Activated B cell treated with CpG ODN at 0.5 μM for 24 hours (primary cell): ENCODE measurements around the gene S1PR5. TPM values are rescaled to one million over a fixed set of nuclear protein-coding genes. Genes with fewer than 3 reads are reported as not detected.

Experiments used
- ATAC-seq: fragments of 200-7000 bp; cut with Tn5 transposase; one replicate; pipeline ENCODE4 v1.10.0; 2021; ENCODE audit warnings: low read depth, mild to moderate bottlenecking, moderate library complexity
- CTCF ChIA-PET: fragments of 350-600 bp; sonication (Branson Sonifier 250); formaldehyde crosslinking; loops from one replicate; lab custom pipeline; 2021; ENCODE audit warnings: antibody characterized with exemption; lab: Charles Lee
- POLR2A ChIA-PET: fragments of 350-600 bp; sonication (Branson Sonifier 250); formaldehyde crosslinking; loops from one replicate; lab custom pipeline; 2021; ENCODE audit warnings: antibody characterized with exemption; lab: Charles Lee
- DNase-seq: peaks from one replicate; pipeline ENCODE4 v3.0.0; 2022
- H3K27ac Mint-ChIP-seq: one replicate; pipeline ENCODE4 v1.8.0; 2020; ENCODE audit warnings: mixed read lengths
- H3K27me3 Mint-ChIP-seq: one replicate; pipeline ENCODE4 v1.8.0; 2021; ENCODE audit warnings: mixed read lengths
- H3K36me3 Mint-ChIP-seq: one replicate; pipeline ENCODE4 v1.8.0; 2021; ENCODE audit warnings: low read depth, mixed read lengths
- H3K4me1 Mint-ChIP-seq: one replicate; pipeline ENCODE4 v1.8.0; 2021; ENCODE audit warnings: mixed read lengths
- H3K4me3 Mint-ChIP-seq: one replicate; pipeline ENCODE4 v1.8.0; 2020; ENCODE audit warnings: mild to moderate bottlenecking, mixed read lengths
- H3K9me3 Mint-ChIP-seq: one replicate; pipeline ENCODE4 v1.8.0; 2020; ENCODE audit warnings: mixed read lengths
- intact Hi-C: fragments of 100-400 bp; cut with micrococcal nuclease; formaldehyde crosslinking; loops from one replicate; pipeline ENCODE4 v1.15.1; 2024
- total RNA-seq: library from RNA; stranded (reverse); gene quantifications from 2 replicates; pipeline ENCODE4 v1.2.3, GENCODE V29; 2022
- TF ChIP-seq, protein P1 (sequence below): fragments of 200-600 bp; IDR thresholded peaks from one replicate; pipeline ENCODE4 v1.8.0; 2022; ENCODE audit warnings: antibody characterized with exemption, mild to moderate bottlenecking

S1PR5 gene
- total RNA-seq, 1 donor from 2014 or later = not detected

DNA sequence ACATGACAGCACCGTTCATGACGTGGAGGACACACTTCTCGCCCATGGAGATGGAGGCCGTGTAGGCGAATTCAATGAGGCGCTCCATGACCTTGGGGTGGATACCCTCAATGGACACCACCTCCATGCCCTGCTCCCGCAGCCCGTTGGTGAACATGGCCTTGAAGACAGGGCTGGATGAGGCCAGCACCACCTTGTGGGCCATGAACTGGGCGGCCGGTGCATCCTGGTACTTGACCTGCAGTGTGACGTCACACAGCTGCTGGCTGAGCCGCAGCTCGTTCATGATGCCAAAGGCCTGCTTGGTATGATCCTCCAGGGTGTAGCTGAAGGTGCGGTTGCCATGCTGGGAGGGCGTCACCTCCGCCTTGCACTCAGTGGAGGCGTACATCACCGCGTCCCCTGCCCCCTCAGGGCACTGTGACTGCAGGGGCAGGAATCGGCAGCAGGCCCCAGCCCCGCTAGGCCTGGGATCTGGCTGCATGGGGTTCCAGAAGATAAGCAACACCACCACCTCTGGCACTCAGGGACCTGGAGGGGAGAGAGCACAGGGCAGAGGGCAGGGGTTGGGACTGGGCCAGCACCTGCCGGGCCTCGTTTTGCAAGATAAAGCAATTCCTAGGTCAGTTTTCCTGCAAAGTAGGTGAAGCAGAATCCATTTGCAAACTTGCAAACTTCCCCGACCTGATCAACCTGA is 17.5 kb downstream of the S1PR5 start:
- ChIA-PET CTCF (no interaction called here), POLR2A (interaction anchor here (0.7 to 0.8 kb wide), 3 partner anchors 10 to 104 kb away, joined by 5 to 10 read pairs (median 7); no protein-coding TSS in a partner anchor)
- Mint-ChIP-seq H3K4me1 (peaks cover 22% of the 10 kb centered on the region), H3K4me3 (no peak overlapping the region), H3K36me3 (peaks cover 29% of the 10 kb centered on the region), H3K9me3 (no peaks in the 10 kb centered on the region), H3K27ac (no peak overlapping the region), H3K27me3 (no peaks in the 10 kb centered on the region)
- intact Hi-C loops = loop anchor here (5.0 kb wide), 1 partner anchor 77 kb away; the partner anchor contains the start of gene PDE4A
- ATAC-seq = no peak
- DNase-seq = no peak
- TF ChIP-seq, protein P1, sequence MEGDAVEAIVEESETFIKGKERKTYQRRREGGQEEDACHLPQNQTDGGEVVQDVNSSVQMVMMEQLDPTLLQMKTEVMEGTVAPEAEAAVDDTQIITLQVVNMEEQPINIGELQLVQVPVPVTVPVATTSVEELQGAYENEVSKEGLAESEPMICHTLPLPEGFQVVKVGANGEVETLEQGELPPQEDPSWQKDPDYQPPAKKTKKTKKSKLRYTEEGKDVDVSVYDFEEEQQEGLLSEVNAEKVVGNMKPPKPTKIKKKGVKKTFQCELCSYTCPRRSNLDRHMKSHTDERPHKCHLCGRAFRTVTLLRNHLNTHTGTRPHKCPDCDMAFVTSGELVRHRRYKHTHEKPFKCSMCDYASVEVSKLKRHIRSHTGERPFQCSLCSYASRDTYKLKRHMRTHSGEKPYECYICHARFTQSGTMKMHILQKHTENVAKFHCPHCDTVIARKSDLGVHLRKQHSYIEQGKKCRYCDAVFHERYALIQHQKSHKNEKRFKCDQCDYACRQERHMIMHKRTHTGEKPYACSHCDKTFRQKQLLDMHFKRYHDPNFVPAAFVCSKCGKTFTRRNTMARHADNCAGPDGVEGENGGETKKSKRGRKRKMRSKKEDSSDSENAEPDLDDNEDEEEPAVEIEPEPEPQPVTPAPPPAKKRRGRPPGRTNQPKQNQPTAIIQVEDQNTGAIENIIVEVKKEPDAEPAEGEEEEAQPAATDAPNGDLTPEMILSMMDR = no peak

DNA sequence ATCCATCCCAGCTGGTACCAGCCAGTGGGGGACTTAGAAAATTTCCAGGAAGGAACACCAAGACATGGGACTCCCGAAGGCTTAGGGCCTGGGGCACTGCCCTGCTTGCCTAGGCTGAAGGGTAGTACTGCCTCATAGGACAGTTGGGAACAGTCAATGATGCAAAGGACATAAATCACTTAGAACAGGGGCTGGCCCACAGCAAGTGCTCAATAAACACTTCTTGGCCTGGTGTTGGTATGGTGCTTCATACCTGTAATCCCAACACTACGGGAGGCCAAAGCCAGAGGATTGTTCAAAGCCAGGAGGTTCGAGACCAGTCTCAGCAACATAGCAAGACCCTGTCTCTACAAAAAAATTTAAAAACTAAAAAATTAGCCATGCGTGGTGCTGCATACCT is 19.9 kb downstream of the S1PR5 start:
- Mint-ChIP-seq H3K27ac (no peak overlapping the region), H3K4me1 (peaks cover 19% of the 10 kb centered on the region), H3K9me3 (no peaks in the 10 kb centered on the region), H3K27me3 (no peaks in the 10 kb centered on the region), H3K36me3 (peaks cover 33% of the 10 kb centered on the region), H3K4me3 (no peak overlapping the region)
- TF ChIP-seq, protein P1 = no peak
- DNase-seq (no peak), ATAC-seq (no peak)
- POLR2A ChIA-PET = no interaction called here
- CTCF ChIA-PET = no interaction called here
- intact Hi-C loops = no loop called here

DNA sequence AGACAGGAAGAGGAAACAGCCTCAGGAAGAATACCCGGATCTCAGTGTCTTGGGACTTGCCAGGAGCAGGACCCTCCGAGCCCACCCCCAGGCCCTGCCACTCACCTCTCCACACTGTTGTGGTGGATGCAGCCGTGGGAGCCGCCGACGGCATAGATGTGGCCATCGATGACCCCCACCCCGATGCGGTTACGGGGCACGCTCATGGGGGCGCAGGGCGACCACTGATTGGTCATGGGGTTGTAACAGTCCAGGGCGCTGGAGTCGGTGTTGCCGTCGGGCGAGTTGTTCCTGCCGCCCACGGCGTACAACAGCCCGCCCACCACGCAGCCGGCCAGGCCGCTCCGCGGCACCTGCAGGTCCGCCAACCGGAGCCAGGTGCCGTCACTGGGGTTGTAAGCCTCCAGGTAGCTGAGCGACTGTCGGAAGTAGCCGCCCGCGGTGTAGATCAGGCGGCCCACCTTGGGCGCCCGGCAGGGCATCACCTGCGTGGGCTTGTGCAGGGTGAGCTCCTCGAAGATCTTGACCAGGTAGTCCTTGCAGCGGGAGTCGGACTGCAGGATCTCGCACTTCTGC is 25.7 kb downstream of the S1PR5 start:
- TF ChIP-seq, protein P1 = no peak
- ChIA-PET POLR2A (no interaction called here), CTCF (interaction anchor here (1.0 kb wide), 1 partner anchor 208 kb away, joined by 3 read pairs; no protein-coding TSS in a partner anchor)
- Mint-ChIP-seq H3K4me3 (no peak overlapping the region), H3K9me3 (no peaks in the 10 kb centered on the region), H3K36me3 (peaks cover 46% of the 10 kb centered on the region), H3K4me1 (no peaks in the 10 kb centered on the region), H3K27me3 (no peaks in the 10 kb centered on the region), H3K27ac (no peak overlapping the region)
- intact Hi-C loops = no loop called here
- ATAC-seq (no peak), DNase-seq (no peak)

DNA sequence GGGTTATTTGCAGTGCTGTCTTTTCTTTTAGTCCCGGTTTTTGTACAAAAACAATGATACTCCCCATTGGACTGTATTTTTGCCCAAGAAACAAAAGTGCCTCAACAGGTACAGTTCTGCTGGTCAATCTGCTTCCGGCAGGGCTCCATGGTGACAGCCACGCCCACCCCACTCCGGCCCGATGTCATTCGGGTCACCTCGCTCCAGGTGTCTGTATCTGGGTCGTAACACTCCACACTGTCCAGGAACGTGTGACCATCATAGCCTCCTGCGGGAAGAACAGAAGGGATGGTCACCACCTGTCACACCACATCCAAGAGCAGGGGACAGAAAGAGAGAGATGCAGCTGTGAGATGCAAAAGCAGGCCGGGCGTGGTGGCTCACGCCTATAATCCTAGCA is 30.7 kb downstream of the S1PR5 start:
- intact Hi-C loops = no loop called here
- Mint-ChIP-seq H3K4me1 (peaks cover 3% of the 10 kb centered on the region), H3K27me3 (no peaks in the 10 kb centered on the region), H3K27ac (no peak overlapping the region), H3K9me3 (no peaks in the 10 kb centered on the region), H3K4me3 (no peak overlapping the region), H3K36me3 (peaks cover 42% of the 10 kb centered on the region)
- ChIA-PET POLR2A (no interaction called here), CTCF (no interaction called here)
- ATAC-seq = no peak
- TF ChIP-seq, protein P1 = no peak
- no peak for DNase-seq

DNA sequence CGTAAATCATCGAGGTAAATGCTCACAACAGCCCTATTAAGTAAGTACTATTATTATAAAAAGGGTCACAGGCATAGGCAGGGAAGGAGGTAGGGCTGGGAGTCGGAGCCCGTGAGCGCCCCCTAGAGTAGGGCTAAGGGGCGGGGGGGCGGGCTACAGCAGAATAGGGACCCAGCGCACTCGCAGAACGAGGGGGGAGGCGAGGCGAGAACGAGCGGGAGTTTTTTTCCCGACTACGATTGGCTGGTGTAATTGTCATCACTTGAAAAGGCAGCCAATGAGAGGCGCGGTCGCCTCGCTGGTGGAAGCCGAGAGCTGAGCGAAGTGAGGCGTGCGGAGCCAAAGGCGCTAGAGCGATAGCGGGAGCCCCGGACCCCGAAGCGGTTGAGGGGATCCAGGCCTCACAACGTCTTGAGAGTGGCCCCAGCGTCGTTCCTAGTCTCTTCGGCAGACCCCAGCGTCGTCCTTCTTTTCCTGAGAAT is 38.3 kb downstream of the S1PR5 start:
- no peaks in the 10 kb centered on the region for H3K36me3 Mint-ChIP-seq
- TF ChIP-seq, protein P1 = no peak
- intact Hi-C loops = loop anchor here (1.0 kb wide), 1 partner anchor 76 kb away; the partner anchor contains the start of gene CDC37
- peaks cover 16% of the 10 kb centered on the region for H3K4me1 Mint-ChIP-seq
- CTCF ChIA-PET = interaction anchor here (0.6 to 1.4 kb wide), 5 partner anchors 12 to 111 kb away, joined by 3 to 5 read pairs (median 4); partner anchors contain the start of gene CDC37
- POLR2A ChIA-PET = interaction anchor here (0.5 to 1.5 kb wide), 3 partner anchors 18 to 66 kb away, joined by 3 to 6 read pairs (median 3); no protein-coding TSS in a partner anchor
- ATAC-seq = peak; percentile 97
- DNase-seq = peak; percentile 59
- no peaks in the 10 kb centered on the region for H3K27me3 Mint-ChIP-seq
- no peaks in the 10 kb centered on the region for H3K9me3 Mint-ChIP-seq
- peak overlapping the region; percentile 32 for H3K4me3 Mint-ChIP-seq
- no peak overlapping the region for H3K27ac Mint-ChIP-seq
